SJCRH30 (cell line): Measurements from ENCODE around the gene SNF8. TPM values are rescaled to one million over a fixed set of nuclear protein-coding genes. Genes with fewer than 3 reads are reported as not detected.

Experiments
- DNase-seq, 2 experiments: peaks; one replicate each; pipeline ENCODE4 v3.0.0-alpha.2; 2015 to 2020
- H3K27ac ChIP-seq: fragments of 250-450 bp; sonication (Bioruptor Pico); 2 replicates; pipeline ENCODE4 v1.5.1; 2020; ENCODE audit warnings: mild to moderate bottlenecking, moderate library complexity
- H3K27me3 ChIP-seq: fragments of 250-450 bp; sonication (Bioruptor Pico); 2 replicates; pipeline ENCODE4 v1.5.1; 2020; ENCODE audit warnings: mild to moderate bottlenecking, moderate library complexity
- H3K36me3 ChIP-seq: fragments of 250-450 bp; sonication (Bioruptor Pico); 2 replicates; pipeline ENCODE4 v1.5.1; 2020; ENCODE audit warnings: mild to moderate bottlenecking, moderate library complexity
- H3K4me1 ChIP-seq: fragments of 250-450 bp; sonication (Bioruptor Pico); 2 replicates; pipeline ENCODE4 v1.5.1; 2020; ENCODE audit warnings: mild to moderate bottlenecking, moderate library complexity
- H3K4me3 ChIP-seq: fragments of 250-450 bp; sonication (Bioruptor Pico); 2 replicates; pipeline ENCODE4 v1.5.1; 2020; ENCODE audit warnings: mild to moderate bottlenecking, moderate library complexity
- H3K9me3 ChIP-seq: fragments of 250-450 bp; sonication (Bioruptor Pico); replicated peaks from 2 replicates; pipeline ENCODE4 v1.5.1; 2020; ENCODE audit warnings: mild to moderate bottlenecking, moderate library complexity
- total RNA-seq: library from RNA; depleted of rRNA; stranded (reverse); fragments of >200 nt; shearing (Covaris generic); gene quantifications from 2 replicates; pipeline ENCODE4 v1.2.3, GENCODE V29; 2014; rRNA removed

The SNF8 gene
- total RNA-seq, 1 experiment from 2014 or later: 141 TPM

DNA sequence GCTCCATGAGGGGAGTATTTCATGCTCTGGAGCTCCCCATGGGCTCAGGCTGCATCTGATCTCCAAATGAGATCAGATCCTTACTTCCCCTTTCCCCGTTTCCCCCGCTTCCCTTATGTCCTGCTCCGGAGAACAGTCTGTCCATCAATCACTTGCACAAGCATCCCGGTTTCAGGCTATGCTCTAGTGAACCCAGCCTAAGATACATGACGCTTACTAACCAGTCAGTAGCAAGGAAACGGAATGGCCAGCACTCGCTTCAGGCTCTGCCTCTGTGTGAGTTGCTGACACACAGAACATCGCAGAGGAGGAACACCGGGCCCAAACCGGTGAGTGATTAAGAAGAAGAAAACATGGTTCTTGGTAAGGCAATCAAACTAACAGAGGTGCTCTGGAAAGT is 61.5 kb downstream of the SNF8 start:
- Histone ChIP-seq H3K4me3 (no peak overlapping the region), H3K36me3 (no peaks in the 10 kb centered on the region), H3K9me3 (no peaks in the 10 kb centered on the region), H3K27me3 (no peaks in the 10 kb centered on the region), H3K4me1 (no peaks in the 10 kb centered on the region), H3K27ac (no peak overlapping the region)
- no peak for DNase-seq

DNA sequence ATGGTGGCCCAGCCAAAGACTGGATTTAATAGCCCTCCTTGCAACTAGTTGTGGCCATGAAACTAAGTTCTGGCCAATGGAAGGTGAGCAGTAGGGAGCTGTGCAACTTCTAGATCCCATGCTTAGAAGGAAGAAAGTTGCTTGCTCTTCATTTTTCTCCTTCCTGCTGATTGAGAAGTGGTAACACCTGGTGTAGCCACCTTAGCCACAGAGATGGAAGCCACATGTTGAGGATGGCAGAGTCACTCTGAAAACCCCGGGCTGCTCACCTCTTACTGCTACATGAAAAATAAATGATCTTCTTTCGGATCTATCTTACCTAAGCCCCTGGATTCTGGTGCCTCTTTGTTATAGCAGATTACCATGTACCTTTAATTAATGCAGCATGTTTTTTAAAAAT is 62.4 kb downstream of the SNF8 start:
- Histone ChIP-seq H3K36me3 (no peaks in the 10 kb centered on the region), H3K27ac (no peak overlapping the region), H3K9me3 (no peaks in the 10 kb centered on the region), H3K4me3 (no peak overlapping the region), H3K27me3 (no peaks in the 10 kb centered on the region), H3K4me1 (no peaks in the 10 kb centered on the region)
- DNase-seq: no peak

Other genes with a start within 250 kb of the SNF8 start
- gene PRAC1, start 222.3 kb downstream of the SNF8 start, total RNA-seq: not detected in 2 replicates
- 0.56 and 0.59 TPM in 2 replicates for gene PRAC2, start 221.7 kb downstream of the SNF8 start, total RNA-seq
- gene HOXB13, start 216.1 kb downstream of the SNF8 start, total RNA-seq: 8.3 and 9.2 TPM in 2 replicates
- gene TTLL6, start 127.6 kb downstream of the SNF8 start, total RNA-seq: 1.4 and 2.7 TPM in 2 replicates
- 44.8 and 48.3 TPM in 2 replicates for gene CALCOCO2, start 113.8 kb downstream of the SNF8 start, total RNA-seq
- gene ATP5MC1, start 52.1 kb downstream of the SNF8 start, total RNA-seq: 143 and 185 TPM in 2 replicates
- gene UBE2Z, start 36.4 kb downstream of the SNF8 start, total RNA-seq: 62.2 and 64.5 TPM in 2 replicates
- gene GIP, start 23.8 kb upstream of the SNF8 start, total RNA-seq: 0.16 and 0.91 TPM in 2 replicates
- gene IGF2BP1, start 52.5 kb upstream of the SNF8 start, total RNA-seq: 114 TPM in 2 replicates
- gene B4GALNT2, start 187.9 kb upstream of the SNF8 start, total RNA-seq: not detected in 2 replicates